Hepatocyte (in vitro differentiated cells): ENCODE data around the gene S100A3.

Source experiments
- CTCF ChIP-seq: fragments of 200-600 bp; sonication (generic); IDR thresholded peaks from 2 replicates; pipeline ENCODE4 v1.5.1; 2016; ENCODE audit warnings: antibody characterized with exemption, mild to moderate bottlenecking; ENCODE audit not compliant: poor library complexity
- EZH2 ChIP-seq: fragments of 200-600 bp; sonication (generic); IDR thresholded peaks from 2 replicates; pipeline ENCODE4 v1.6.1; 2016; ENCODE audit warnings: antibody characterized with exemption, mild to moderate bottlenecking, borderline replicate concordance
- EZH2phosphoT487 ChIP-seq: fragments of 200-600 bp; sonication (generic); IDR thresholded peaks from one replicate; pipeline ENCODE4 v1.6.1; 2018; ENCODE audit warnings: antibody characterized with exemption, mild to moderate bottlenecking, low read depth, moderate library complexity; ENCODE audit not compliant: unreplicated experiment, severe bottlenecking

GRCh38 chr1:153546371-153546770 lies 2.7 kb downstream of the S100A3 start:
- no peak for TF ChIP-seq CTCF
- TF ChIP-seq EZH2phosphoT487: no peak
- TF ChIP-seq EZH2: no peak
